OCI-LY1 (cell line): Measurements from ENCODE around the gene MAP2K6.

Source experiments
- H2AFZ ChIP-seq: fragments of 200-600 bp; sonication (generic), shearing (Covaris generic); 2 replicates; pipeline ENCODE4 v1.6.0; 2014; ENCODE audit warnings: antibody characterized with exemption, mild to moderate bottlenecking, low read length
- H3F3A ChIP-seq: fragments of 200-600 bp; sonication (generic), shearing (Covaris generic); 2 replicates; pipeline ENCODE4 v1.6.0; 2014; ENCODE audit warnings: mild to moderate bottlenecking, antibody characterized with exemption, low read length, moderate library complexity; ENCODE audit not compliant: insufficient read depth
- H3K27ac ChIP-seq: fragments of 200-600 bp; sonication (generic); 2 replicates; pipeline ENCODE4 v1.5.1; 2014; ENCODE audit warnings: low read length, mixed run types, mild to moderate bottlenecking, low read depth; ENCODE audit not compliant: poor library complexity, severe bottlenecking
- H3K27me3 ChIP-seq: fragments of 200-600 bp; sonication (generic); 2 replicates; pipeline ENCODE4 v1.6.0; 2014; ENCODE audit warnings: antibody characterized with exemption, mild to moderate bottlenecking, low read length, moderate library complexity; ENCODE audit not compliant: insufficient read depth
- H3K36me3 ChIP-seq: fragments of 200-600 bp; sonication (generic); 2 replicates; pipeline ENCODE4 v1.6.1; 2014; ENCODE audit warnings: mild to moderate bottlenecking, antibody characterized with exemption, low read length, moderate library complexity, mixed read lengths; ENCODE audit not compliant: insufficient read depth
- H3K4me1 ChIP-seq: fragments of 200-600 bp; sonication (generic); 2 replicates; pipeline ENCODE4 v1.5.1; 2014; ENCODE audit warnings: mild to moderate bottlenecking, low read length, moderate library complexity; ENCODE audit not compliant: insufficient read depth, severe bottlenecking
- H3K4me2 ChIP-seq: fragments of 200-600 bp; sonication (generic), shearing (Covaris generic); 2 replicates; pipeline ENCODE4 v1.6.1; 2014; ENCODE audit warnings: low read length
- H3K4me3 ChIP-seq: fragments of 200-600 bp; sonication (generic); 2 replicates; pipeline ENCODE4 v1.5.1; 2014; ENCODE audit warnings: low read length, low read depth, mild to moderate bottlenecking, mixed read lengths; ENCODE audit not compliant: poor library complexity, severe bottlenecking
- H3K79me2 ChIP-seq: fragments of 200-600 bp; shearing (Covaris generic); 2 replicates; pipeline ENCODE4 v1.6.1; 2016; ENCODE audit warnings: mixed run types, low read length, mixed read lengths; ENCODE audit not compliant: insufficient read depth
- H3K9ac ChIP-seq: fragments of 200-600 bp; sonication (generic), shearing (Covaris generic); 2 replicates; pipeline ENCODE4 v1.6.1; 2014; ENCODE audit warnings: mild to moderate bottlenecking, low read length, mixed read lengths
- H3K9me2 ChIP-seq: fragments of 200-600 bp; sonication (generic), shearing (Covaris generic); 2 replicates; pipeline ENCODE4 v1.6.1; 2014; ENCODE audit warnings: low read depth, mild to moderate bottlenecking, low read length, mixed read lengths
- H3K9me3 ChIP-seq: fragments of 200-600 bp; shearing (Covaris generic); 2 replicates; pipeline ENCODE4 v1.6.1; 2014; ENCODE audit warnings: low read length, mixed read lengths
- H4K20me1 ChIP-seq: fragments of 200-600 bp; sonication (generic), shearing (Covaris generic); 2 replicates; pipeline ENCODE4 v1.6.0; 2016; ENCODE audit warnings: mild to moderate bottlenecking, low read length; ENCODE audit not compliant: insufficient read depth
- EZH2 ChIP-seq: fragments of 200-600 bp; sonication (generic), shearing (Covaris generic); IDR thresholded peaks from 2 replicates; pipeline ENCODE4 v1.8.0; 2017; ENCODE audit warnings: borderline replicate concordance, mixed run types, mild to moderate bottlenecking, antibody characterized with exemption, low read length, moderate library complexity, mixed read lengths
- TF ChIP-seq, protein P1 (sequence below): fragments of 200-600 bp; sonication (generic), shearing (Covaris generic); IDR thresholded peaks from 2 replicates; pipeline ENCODE4 v1.5.1; 2017; ENCODE audit warnings: mild to moderate bottlenecking, antibody characterized with exemption, low read length, moderate library complexity, mixed read lengths

The MAP2K6 gene

DNA sequence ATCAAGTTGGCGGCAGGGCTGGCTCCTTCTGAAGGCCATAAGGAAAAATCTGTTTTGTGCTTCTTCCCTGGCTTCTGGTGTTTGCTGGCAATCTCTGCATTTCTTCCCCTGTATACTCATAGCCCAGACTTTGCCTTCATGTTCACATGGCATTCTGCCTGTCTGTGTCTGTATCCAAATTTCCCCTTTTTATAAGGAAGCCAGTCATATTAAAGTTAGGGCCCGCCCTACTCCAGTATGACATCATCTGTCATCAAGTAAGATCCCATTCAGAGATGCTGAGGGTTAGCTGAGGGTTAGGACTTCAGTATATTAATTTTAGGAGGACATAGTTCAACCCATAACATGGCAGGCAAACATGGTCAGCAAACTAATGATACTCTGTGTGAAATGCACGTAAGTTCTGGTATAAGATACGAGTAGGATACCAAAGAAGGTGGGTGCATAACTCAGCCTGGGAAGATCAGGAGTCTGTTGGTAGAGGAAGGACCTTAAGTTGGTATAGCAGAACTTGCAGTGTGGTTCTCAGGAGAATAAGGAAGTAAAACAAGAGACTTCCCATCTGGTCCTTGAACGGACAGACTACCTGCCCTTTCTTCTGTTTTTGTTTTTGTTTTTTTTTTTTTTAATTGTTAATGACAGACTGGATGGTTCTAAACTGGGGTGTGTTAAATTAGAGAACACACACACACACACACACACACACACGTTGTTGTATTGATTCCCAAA lies 13.9 kb downstream of the MAP2K6 start:
- Histone ChIP-seq H3K36me3 (no peaks in the 10 kb centered on the region), H3F3A (no peaks in the 10 kb centered on the region), H3K27me3 (no peaks in the 10 kb centered on the region), H3K9me3 (no peaks in the 10 kb centered on the region), H3K9me2 (no peaks in the 10 kb centered on the region), H3K27ac (no peak overlapping the region), H3K4me3 (no peak overlapping the region), H3K9ac (no peak overlapping the region), H3K79me2 (no peaks in the 10 kb centered on the region), H2AFZ (no peak overlapping the region), H3K4me1 (peaks cover 9% of the 10 kb centered on the region), H4K20me1 (no peaks in the 10 kb centered on the region), H3K4me2 (no peak overlapping the region)
- no peak for TF ChIP-seq EZH2
- TF ChIP-seq, protein P1, sequence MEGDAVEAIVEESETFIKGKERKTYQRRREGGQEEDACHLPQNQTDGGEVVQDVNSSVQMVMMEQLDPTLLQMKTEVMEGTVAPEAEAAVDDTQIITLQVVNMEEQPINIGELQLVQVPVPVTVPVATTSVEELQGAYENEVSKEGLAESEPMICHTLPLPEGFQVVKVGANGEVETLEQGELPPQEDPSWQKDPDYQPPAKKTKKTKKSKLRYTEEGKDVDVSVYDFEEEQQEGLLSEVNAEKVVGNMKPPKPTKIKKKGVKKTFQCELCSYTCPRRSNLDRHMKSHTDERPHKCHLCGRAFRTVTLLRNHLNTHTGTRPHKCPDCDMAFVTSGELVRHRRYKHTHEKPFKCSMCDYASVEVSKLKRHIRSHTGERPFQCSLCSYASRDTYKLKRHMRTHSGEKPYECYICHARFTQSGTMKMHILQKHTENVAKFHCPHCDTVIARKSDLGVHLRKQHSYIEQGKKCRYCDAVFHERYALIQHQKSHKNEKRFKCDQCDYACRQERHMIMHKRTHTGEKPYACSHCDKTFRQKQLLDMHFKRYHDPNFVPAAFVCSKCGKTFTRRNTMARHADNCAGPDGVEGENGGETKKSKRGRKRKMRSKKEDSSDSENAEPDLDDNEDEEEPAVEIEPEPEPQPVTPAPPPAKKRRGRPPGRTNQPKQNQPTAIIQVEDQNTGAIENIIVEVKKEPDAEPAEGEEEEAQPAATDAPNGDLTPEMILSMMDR: no peak

DNA sequence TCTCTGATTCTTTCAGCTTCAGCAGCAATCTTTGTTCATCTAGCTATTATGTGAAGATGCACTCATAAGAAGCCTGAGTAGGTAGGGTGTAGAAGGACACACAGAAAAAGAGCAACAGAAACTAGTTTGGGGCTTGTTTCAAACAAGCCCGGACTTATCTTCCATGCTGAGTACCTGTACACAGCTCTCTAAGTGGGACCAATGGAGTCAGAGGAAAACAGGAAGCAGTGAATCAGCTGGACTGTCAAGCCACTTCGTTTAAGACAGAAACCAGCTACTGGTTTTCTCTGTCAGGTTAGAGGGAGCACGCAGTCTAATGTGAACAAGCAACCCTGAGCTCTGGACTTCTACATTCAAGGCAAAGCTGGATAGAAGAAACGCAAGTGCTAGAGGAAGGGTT lies 16.0 kb downstream of the MAP2K6 start:
- H3F3A ChIP-seq: no peaks in the 10 kb centered on the region
- H3K4me1 ChIP-seq: peaks cover 17% of the 10 kb centered on the region
- no peak overlapping the region for H3K27ac ChIP-seq
- no peaks in the 10 kb centered on the region for H3K27me3 ChIP-seq
- no peak overlapping the region for H3K4me2 ChIP-seq
- H3K36me3 ChIP-seq: no peaks in the 10 kb centered on the region
- no peaks in the 10 kb centered on the region for H3K79me2 ChIP-seq
- TF ChIP-seq, protein P1: no peak
- TF ChIP-seq EZH2: no peak
- H3K4me3 ChIP-seq: no peak overlapping the region
- H2AFZ ChIP-seq: no peak overlapping the region
- no peak overlapping the region for H3K9ac ChIP-seq
- no peaks in the 10 kb centered on the region for H3K9me2 ChIP-seq
- H4K20me1 ChIP-seq: no peaks in the 10 kb centered on the region
- no peaks in the 10 kb centered on the region for H3K9me3 ChIP-seq

DNA sequence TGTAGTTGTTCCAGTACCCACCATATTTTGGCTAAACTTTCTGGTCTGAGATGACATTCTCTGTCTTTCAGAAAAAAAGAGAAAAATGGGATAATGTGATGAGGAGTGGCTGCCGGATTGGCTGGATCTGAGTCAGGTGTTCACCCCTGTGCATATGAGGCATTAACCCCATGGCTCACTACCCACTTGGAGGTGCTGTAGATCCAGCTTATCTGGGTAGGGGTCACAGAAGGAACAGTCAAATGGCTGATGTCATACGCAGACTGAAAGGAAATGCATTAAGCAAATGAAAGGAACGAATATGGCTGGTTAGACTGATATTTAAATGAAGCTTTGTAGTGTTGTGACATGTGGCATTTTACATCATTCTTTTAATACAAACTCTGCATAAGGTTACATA lies 17.3 kb downstream of the MAP2K6 start:
- TF ChIP-seq EZH2: no peak
- TF ChIP-seq, protein P1: no peak
- Histone ChIP-seq H2AFZ (no peak overlapping the region), H3K36me3 (no peaks in the 10 kb centered on the region), H3F3A (no peaks in the 10 kb centered on the region), H3K9ac (no peak overlapping the region), H3K9me2 (no peaks in the 10 kb centered on the region), H3K27me3 (no peaks in the 10 kb centered on the region), H3K4me3 (no peak overlapping the region), H3K9me3 (no peaks in the 10 kb centered on the region), H3K79me2 (no peaks in the 10 kb centered on the region), H3K4me1 (peaks cover 17% of the 10 kb centered on the region), H3K27ac (no peak overlapping the region), H3K4me2 (no peak overlapping the region), H4K20me1 (no peaks in the 10 kb centered on the region)
